Mesenchymal stem cell (in vitro differentiated cells and primary cell): ENCODE measurements around the gene ATP8B1.

Experiments used
- DNase-seq: peaks from one replicate; pipeline ENCODE4 v3.0.0-alpha.2; 2013
- H2AFZ ChIP-seq: one replicate; pipeline ENCODE4 v1.6.1; 2013; ENCODE audit warnings: low read depth, mild to moderate bottlenecking, control low read depth, inconsistent platforms, low read length, moderate library complexity
- H2AK5ac ChIP-seq: 2 replicates; pipeline ENCODE4 v1.6.1; 2013; ENCODE audit warnings: low read length, moderate library complexity, mild to moderate bottlenecking, inconsistent platforms; ENCODE audit not compliant: severe bottlenecking
- H2BK120ac ChIP-seq: one replicate; pipeline ENCODE4 v1.6.1; 2013; ENCODE audit warnings: low read depth, mild to moderate bottlenecking, inconsistent platforms, low read length, moderate library complexity
- H2BK12ac ChIP-seq, 2 experiments: one replicate each; pipeline ENCODE4 v1.6.1; 2013; ENCODE audit warnings: inconsistent platforms in 2 of 2, low read length in 2 of 2, mild to moderate bottlenecking in 2 of 2, moderate library complexity in 2 of 2, control low read depth in 1 of 2
- H2BK15ac ChIP-seq: one replicate; pipeline ENCODE4 v1.6.1; 2013; ENCODE audit warnings: mild to moderate bottlenecking, low read depth, inconsistent platforms; ENCODE audit not compliant: poor library complexity, severe bottlenecking
- H2BK5ac ChIP-seq: 2 replicates; pipeline ENCODE4 v1.6.1; 2013; ENCODE audit warnings: low read depth, mild to moderate bottlenecking, low read length, control low read depth, inconsistent platforms; ENCODE audit not compliant: poor library complexity, severe bottlenecking
- H3K14ac ChIP-seq, 2 experiments: one replicate each; pipeline ENCODE4 v1.6.1; 2013; ENCODE audit warnings: inconsistent platforms in 2 of 2, low read length in 2 of 2, control low read depth in 1 of 2, mild to moderate bottlenecking in 1 of 2, moderate library complexity in 1 of 2
- H3K18ac ChIP-seq, 2 experiments: one replicate each; pipeline ENCODE4 v1.6.1; 2013; ENCODE audit warnings: inconsistent platforms in 2 of 2, low read length in 2 of 2, control low read depth in 1 of 2, low read depth in 1 of 2, mild to moderate bottlenecking in 1 of 2
- H3K23ac ChIP-seq, 2 experiments: one replicate each; pipeline ENCODE4 v1.6.1; 2013; ENCODE audit warnings: inconsistent platforms in 2 of 2, low read length in 2 of 2, mild to moderate bottlenecking in 2 of 2, moderate library complexity in 2 of 2, control low read depth in 1 of 2
- H3K27ac ChIP-seq: 2 replicates; pipeline ENCODE4 v1.5.1; 2013; ENCODE audit warnings: mild to moderate bottlenecking, moderate library complexity, low read length, control low read depth, inconsistent platforms; ENCODE audit not compliant: poor library complexity, severe bottlenecking
- H3K27me3 ChIP-seq, 2 experiments: 2 replicates each; pipeline versions ENCODE4 v1.6.1 to v1.7.0; 2013; ENCODE audit warnings: low read length in 2 of 2, mild to moderate bottlenecking in 2 of 2, moderate library complexity in 2 of 2, control low read depth in 1 of 2, inconsistent platforms in 1 of 2; ENCODE audit not compliant: control insufficient read depth in 1 of 2, insufficient read depth in 1 of 2
- H3K36me3 ChIP-seq, 2 experiments: 2 replicates each; pipeline versions ENCODE4 v1.6.1 to v1.7.0; 2013; ENCODE audit warnings: low read length in 2 of 2, control low read depth in 1 of 2, inconsistent platforms in 1 of 2, low read depth in 1 of 2, mild to moderate bottlenecking in 1 of 2; ENCODE audit not compliant: insufficient read depth in 2 of 2, control insufficient read depth in 1 of 2
- H3K4ac ChIP-seq, 2 experiments: one replicate each; pipeline ENCODE4 v1.6.1; 2013; ENCODE audit warnings: inconsistent platforms in 2 of 2, low read length in 2 of 2, mild to moderate bottlenecking in 2 of 2, moderate library complexity in 2 of 2, control low read depth in 1 of 2, low read depth in 1 of 2
- H3K4me1 ChIP-seq: 2 replicates; pipeline ENCODE4 v1.6.1; 2013; ENCODE audit warnings: low read depth, low read length, control low read depth; ENCODE audit not compliant: control insufficient read depth, insufficient read depth
- H3K4me2 ChIP-seq: 2 replicates; pipeline ENCODE4 v1.6.1; 2013; ENCODE audit warnings: low read length, mild to moderate bottlenecking, inconsistent platforms; ENCODE audit not compliant: poor library complexity, severe bottlenecking
- H3K4me3 ChIP-seq, 2 experiments: 2 replicates each; pipeline versions ENCODE4 v1.5.1 to v1.7.0; 2013; ENCODE audit warnings: low read length in 2 of 2, mild to moderate bottlenecking in 2 of 2, control low read depth in 1 of 2, low read depth in 1 of 2; ENCODE audit not compliant: insufficient read depth in 1 of 2
- H3K79me1 ChIP-seq: replicated peaks from 2 replicates; pipeline ENCODE4 v1.6.1; 2013; ENCODE audit warnings: mild to moderate bottlenecking, control low read depth, low read length, inconsistent platforms; ENCODE audit not compliant: poor library complexity, severe bottlenecking
- H3K9ac ChIP-seq: 2 replicates; pipeline ENCODE4 v1.7.0; 2013; ENCODE audit warnings: mild to moderate bottlenecking, low read length, moderate library complexity
- H3K9me3 ChIP-seq: 2 replicates; pipeline ENCODE4 v1.7.0; 2013; ENCODE audit warnings: mild to moderate bottlenecking, low read length; ENCODE audit not compliant: control insufficient read depth
- H4K8ac ChIP-seq: one replicate; pipeline ENCODE4 v1.6.1; 2013; ENCODE audit warnings: inconsistent platforms, mild to moderate bottlenecking, low read length, moderate library complexity
- H4K91ac ChIP-seq: one replicate; pipeline ENCODE4 v1.6.1; 2013; ENCODE audit warnings: mild to moderate bottlenecking, low read length, inconsistent platforms
- WGBS: methylation state at CpG from one replicate; pipeline ENCODE4 v1.1.7; 2013; ENCODE audit warnings: mixed read lengths; 5-methylcytosine and 5-hydroxymethylcytosine counted together

ATP8B1 gene

DNA sequence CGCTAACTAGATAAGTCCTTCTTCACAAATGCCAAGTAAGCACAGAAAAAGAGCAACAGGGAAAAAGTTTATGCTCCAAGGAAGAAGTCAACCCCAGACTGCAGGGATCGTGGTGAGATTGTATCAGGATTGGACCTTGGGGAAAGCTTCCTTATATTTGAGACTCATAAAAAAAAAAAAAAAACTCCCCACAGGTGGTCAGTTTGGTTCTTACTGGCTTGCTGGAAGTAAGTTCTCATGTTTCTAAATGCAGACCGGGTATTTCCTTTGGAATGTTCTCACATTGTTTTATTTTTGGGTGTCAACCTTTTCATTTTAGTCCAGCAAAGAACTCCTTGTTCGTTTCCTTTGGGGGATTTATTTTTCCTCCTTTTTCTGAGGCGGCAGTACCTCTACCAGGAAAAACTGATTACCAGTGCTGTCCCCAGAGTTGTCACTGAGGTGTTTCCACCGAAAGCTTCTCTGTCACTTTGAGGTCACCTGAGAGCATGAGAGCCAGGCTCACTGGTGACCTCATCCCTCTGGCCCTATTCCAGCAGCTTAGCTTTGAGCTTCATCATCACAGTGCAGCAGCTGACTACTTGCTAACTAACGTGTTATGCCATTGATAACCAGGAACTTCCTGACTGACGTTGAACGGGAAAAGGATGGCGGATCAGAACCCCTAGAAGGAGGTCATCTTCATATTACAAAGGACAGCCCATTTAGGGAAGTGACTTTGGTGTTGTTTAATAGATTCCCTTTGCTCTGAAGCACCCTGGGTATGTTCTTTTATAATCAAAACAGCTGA is 16.8 kb upstream of the ATP8B1 start:
- peaks cover 6% of the 10 kb centered on the region for H3K4me1 ChIP-seq
- WGBS = 38% methylated on average over 9 of the region's 10 CpGs
- peak; percentile 82 for DNase-seq
- peak overlapping the region; percentile 96 for H3K27ac ChIP-seq
- peak overlapping the region in 1 of 2 experiments; percentile 13 for H3K14ac ChIP-seq
- peak overlapping the region; percentile 50 to 69 for H3K18ac ChIP-seq
- no peaks in the 10 kb centered on the region for H3K27me3 ChIP-seq
- H4K91ac ChIP-seq = no peak overlapping the region
- H2BK5ac ChIP-seq = peak overlapping the region; percentile 69
- no peak overlapping the region for H2BK120ac ChIP-seq
- no peak overlapping the region for H3K23ac ChIP-seq
- H4K8ac ChIP-seq = peak overlapping the region; percentile 38
- H3K4me3 ChIP-seq = no peak overlapping the region
- no peak overlapping the region for H2AFZ ChIP-seq
- no peaks in the 10 kb centered on the region for H3K9me3 ChIP-seq
- H2AK5ac ChIP-seq = no peak overlapping the region
- H3K36me3 ChIP-seq = no peaks in the 10 kb centered on the region
- no peak overlapping the region for H2BK12ac ChIP-seq
- no peaks in the 10 kb centered on the region for H3K79me1 ChIP-seq
- H3K4me2 ChIP-seq = peak overlapping the region; percentile 60
- H2BK15ac ChIP-seq = no peak overlapping the region
- H3K4ac ChIP-seq = peak overlapping the region in 1 of 2 experiments; percentile 47
- H3K9ac ChIP-seq = peak overlapping the region; percentile 27

DNA sequence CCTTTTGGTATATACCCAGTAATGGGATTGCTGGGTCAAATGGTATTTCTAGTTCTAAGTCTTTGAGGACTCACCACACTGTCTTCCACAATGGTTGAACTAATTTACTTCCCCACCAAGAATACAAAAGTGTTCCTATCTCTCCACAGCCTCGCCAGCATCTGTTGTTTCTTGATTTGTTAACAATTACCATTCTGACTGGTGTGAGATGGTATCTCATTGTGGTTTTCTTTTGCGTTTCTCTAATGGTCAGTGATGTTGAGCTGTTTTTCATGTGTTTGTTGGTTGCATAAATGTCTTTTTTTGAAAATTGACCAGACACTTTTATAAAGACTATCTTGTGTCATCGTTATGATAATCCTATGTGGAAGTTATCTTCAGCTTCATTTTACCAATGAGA is 16.0 kb upstream of the ATP8B1 start:
- WGBS = 65% methylated on average over 2 of the region's 3 CpGs
- no peak overlapping the region for H2AK5ac ChIP-seq
- no peak for DNase-seq

DNA sequence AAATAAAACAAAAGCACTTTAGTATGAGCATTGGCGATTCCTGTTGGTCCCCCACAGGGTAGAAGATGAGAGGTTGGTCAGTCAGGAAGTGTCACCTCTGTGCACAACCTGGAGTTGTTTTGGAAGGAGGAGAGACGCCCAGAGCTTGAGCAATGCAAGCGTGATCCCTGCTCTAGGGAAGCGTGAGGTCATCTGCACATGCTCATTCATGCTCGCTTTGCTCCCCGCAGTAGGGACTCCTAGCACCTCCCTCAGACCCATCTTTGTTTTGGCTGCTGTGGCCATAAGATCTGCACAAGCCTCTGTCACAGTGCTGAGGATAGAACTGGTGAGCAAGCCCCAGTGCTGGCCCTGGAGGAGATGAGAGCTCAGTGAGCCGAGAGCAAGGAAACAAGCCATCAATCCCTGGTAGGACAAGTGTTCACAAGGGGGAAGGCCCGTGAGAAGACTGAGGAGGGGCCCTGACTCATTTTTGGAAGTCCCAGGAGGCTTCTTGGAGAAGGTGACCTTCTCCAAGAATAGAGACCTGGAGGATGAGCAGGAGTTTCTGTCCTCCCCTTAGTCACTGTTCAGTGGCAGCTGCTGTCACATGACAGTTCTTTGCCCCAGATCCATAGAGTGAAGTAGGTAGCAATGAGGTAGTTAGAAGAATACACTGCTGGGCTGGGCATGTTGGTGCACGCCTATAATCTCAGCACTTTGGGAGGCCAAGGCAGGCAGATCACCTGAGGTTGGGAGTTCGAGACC is 13.3 kb upstream of the ATP8B1 start:
- H4K8ac ChIP-seq = no peak overlapping the region
- H2BK12ac ChIP-seq = no peak overlapping the region
- peak overlapping the region; percentile 86 for H2AK5ac ChIP-seq
- no peak overlapping the region for H2BK120ac ChIP-seq
- H3K4me2 ChIP-seq = no peak overlapping the region
- H3K9ac ChIP-seq = no peak overlapping the region
- H3K27ac ChIP-seq = no peak overlapping the region
- H3K79me1 ChIP-seq = no peaks in the 10 kb centered on the region
- H4K91ac ChIP-seq = no peak overlapping the region
- H3K18ac ChIP-seq = no peak overlapping the region
- no peak overlapping the region for H3K23ac ChIP-seq
- peaks cover 10% of the 10 kb centered on the region for H3K9me3 ChIP-seq
- no peaks in the 10 kb centered on the region for H3K36me3 ChIP-seq
- H2AFZ ChIP-seq = no peak overlapping the region
- peaks cover 4% of the 10 kb centered on the region for H3K4me1 ChIP-seq
- H3K14ac ChIP-seq = no peak overlapping the region
- no peaks in the 10 kb centered on the region for H3K27me3 ChIP-seq
- no peak overlapping the region for H2BK15ac ChIP-seq
- H3K4me3 ChIP-seq = no peak overlapping the region
- H3K4ac ChIP-seq = no peak overlapping the region
- WGBS = 83% methylated on average over 10 of the region's 10 CpGs
- no peak overlapping the region for H2BK5ac ChIP-seq
- DNase-seq = no peak

More for the DNA sequence above, 16.0 kb upstream of the ATP8B1 start:
- no peak overlapping the region for H3K9ac ChIP-seq
- H3K23ac ChIP-seq = no peak overlapping the region
- no peak overlapping the region for H2AFZ ChIP-seq
- H3K9me3 ChIP-seq = no peaks in the 10 kb centered on the region
- H4K91ac ChIP-seq = no peak overlapping the region
- H2BK120ac ChIP-seq = no peak overlapping the region
- no peaks in the 10 kb centered on the region for H3K36me3 ChIP-seq
- H3K4ac ChIP-seq = no peak overlapping the region
- H3K14ac ChIP-seq = no peak overlapping the region
- peak overlapping the region; percentile 96 for H3K27ac ChIP-seq
- no peak overlapping the region for H4K8ac ChIP-seq
- H3K18ac ChIP-seq = no peak overlapping the region
- no peaks in the 10 kb centered on the region for H3K27me3 ChIP-seq
- no peak overlapping the region for H2BK12ac ChIP-seq
- H3K79me1 ChIP-seq = no peaks in the 10 kb centered on the region
- H3K4me1 ChIP-seq = peaks cover 6% of the 10 kb centered on the region
- H3K4me3 ChIP-seq = no peak overlapping the region
- no peak overlapping the region for H2BK15ac ChIP-seq
- H2BK5ac ChIP-seq = no peak overlapping the region
- no peak overlapping the region for H3K4me2 ChIP-seq

DNA sequence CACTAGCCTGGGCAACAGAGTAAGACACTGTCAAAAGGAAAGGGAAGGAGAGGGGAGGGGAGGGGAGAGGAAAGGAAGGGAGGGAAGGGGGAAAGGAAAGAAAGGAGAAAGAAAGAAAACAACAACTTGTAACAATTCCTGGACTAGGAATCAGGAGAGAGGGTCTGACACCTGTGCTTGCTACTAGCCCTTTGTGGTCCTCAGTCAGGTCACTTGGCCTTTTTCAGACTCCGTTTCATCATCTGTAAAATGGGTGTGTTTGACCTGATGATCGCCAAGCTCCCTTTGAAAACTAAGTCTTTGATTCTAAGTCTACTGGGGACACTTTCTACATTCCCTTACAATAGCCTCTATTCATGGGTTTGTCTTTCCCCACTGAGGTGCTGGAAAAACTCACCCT is 11.4 kb upstream of the ATP8B1 start:
- Histone ChIP-seq H2BK12ac (no peak overlapping the region), H3K23ac (no peak overlapping the region), H3K27ac (no peak overlapping the region), H3K18ac (no peak overlapping the region), H2AK5ac (peak overlapping the region; percentile 94), H2BK15ac (no peak overlapping the region), H3K4ac (no peak overlapping the region), H4K8ac (no peak overlapping the region), H3K4me3 (no peak overlapping the region), H2BK5ac (no peak overlapping the region), H3K79me1 (no peaks in the 10 kb centered on the region), H3K9ac (no peak overlapping the region), H3K4me2 (no peak overlapping the region), H3K27me3 (no peaks in the 10 kb centered on the region), H2AFZ (no peak overlapping the region), H3K14ac (no peak overlapping the region), H3K4me1 (no peaks in the 10 kb centered on the region), H2BK120ac (no peak overlapping the region), H4K91ac (no peak overlapping the region), H3K9me3 (peaks cover 13% of the 10 kb centered on the region), H3K36me3 (no peaks in the 10 kb centered on the region)
- DNase-seq = no peak
- 97% methylated on average over 2 of the region's 2 CpGs for WGBS
